SJSA1 (cell line): ENCODE data around the gene AFAP1L1. TPM values are rescaled to one million over a fixed set of nuclear protein-coding genes. Genes with fewer than 3 reads are reported as not detected.
A peak's percentile ranks its signal among the peaks of the same experiment; 100 is the strongest.

ENCODE experiments used
- DNase-seq, 2 experiments: peaks; one replicate each; pipeline ENCODE4 v3.0.0-alpha.2; 2015 to 2020; ENCODE audit warnings: low spot score in 2 of 2, low read depth in 1 of 2
- H3K27ac ChIP-seq: fragments of 250-450 bp; sonication (Bioruptor Pico); 2 replicates; pipeline ENCODE4 v1.5.1; 2020; ENCODE audit warnings: mild to moderate bottlenecking, moderate library complexity
- H3K27me3 ChIP-seq: fragments of 250-450 bp; sonication (Bioruptor Pico); replicated peaks from 2 replicates; pipeline ENCODE4 v1.5.1; 2020; ENCODE audit warnings: mild to moderate bottlenecking, moderate library complexity
- H3K36me3 ChIP-seq: fragments of 250-450 bp; sonication (Bioruptor Pico); 2 replicates; pipeline ENCODE4 v1.5.1; 2020; ENCODE audit warnings: mild to moderate bottlenecking
- H3K4me1 ChIP-seq: fragments of 250-450 bp; sonication (Bioruptor Pico); replicated peaks from 2 replicates; pipeline ENCODE4 v1.6.1; 2021; ENCODE audit warnings: mild to moderate bottlenecking
- H3K4me3 ChIP-seq: fragments of 250-450 bp; sonication (Bioruptor Pico); 2 replicates; pipeline ENCODE4 v1.5.1; 2020; ENCODE audit warnings: mild to moderate bottlenecking
- H3K9me3 ChIP-seq: fragments of 250-450 bp; sonication (Bioruptor Pico); replicated peaks from 2 replicates; pipeline ENCODE4 v1.5.1; 2020; ENCODE audit warnings: mild to moderate bottlenecking
- total RNA-seq: library from RNA; depleted of rRNA; stranded (reverse); fragments of >200 nt; shearing (Covaris generic); gene quantifications from 2 replicates; pipeline ENCODE4 v1.2.3, GENCODE V29; 2014

The AFAP1L1 gene
- total RNA-seq, 1 experiment from 2014 or later = 33.2 TPM

DNA sequence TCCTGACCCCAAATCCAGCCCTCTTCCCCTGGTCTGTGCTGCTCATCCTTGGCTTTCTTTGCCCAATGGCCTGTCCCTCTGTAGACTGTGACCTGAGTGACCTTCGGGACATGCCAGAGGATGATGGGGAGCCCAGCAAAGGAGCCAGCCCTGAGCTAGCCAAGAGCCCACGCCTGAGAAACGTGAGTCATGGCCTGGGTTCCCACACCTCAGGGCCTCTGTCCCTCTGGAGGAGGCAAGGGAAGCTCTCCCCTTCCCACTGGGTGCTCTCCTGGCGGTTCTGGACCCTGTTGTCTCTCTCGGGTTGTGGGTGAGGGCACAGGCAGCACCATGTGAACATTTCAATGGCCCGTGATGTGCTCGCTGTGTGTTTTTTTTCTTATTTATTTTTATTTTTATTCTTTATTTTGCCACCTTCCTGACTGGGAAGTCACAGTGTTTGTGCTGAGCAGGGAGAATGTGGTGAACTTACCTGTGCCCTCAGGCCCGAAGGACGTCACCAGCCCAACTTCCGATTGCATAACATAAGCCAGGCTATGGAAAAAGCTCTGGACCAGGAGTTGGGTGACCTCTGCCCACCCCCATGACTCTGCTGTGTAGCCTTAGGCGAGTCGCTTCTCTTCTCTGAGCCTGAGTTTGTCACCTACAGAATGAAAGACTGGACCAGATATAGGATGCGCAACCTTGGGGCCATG is 29.5 kb downstream of the AFAP1L1 start:
- H3K36me3 ChIP-seq = peaks cover 34% of the 10 kb centered on the region
- no peaks in the 10 kb centered on the region for H3K9me3 ChIP-seq
- H3K27me3 ChIP-seq = no peaks in the 10 kb centered on the region
- DNase-seq = no peak
- no peak overlapping the region for H3K27ac ChIP-seq
- H3K4me3 ChIP-seq = no peak overlapping the region
- no peaks in the 10 kb centered on the region for H3K4me1 ChIP-seq

- no peaks in the 10 kb centered on the region for H3K4me1 ChIP-seq
- no peak overlapping the region for H3K27ac ChIP-seq
- H3K9me3 ChIP-seq = no peaks in the 10 kb centered on the region
- no peak overlapping the region for H3K4me3 ChIP-seq
- no peaks in the 10 kb centered on the region for H3K27me3 ChIP-seq
- H3K36me3 ChIP-seq = peaks cover 40% of the 10 kb centered on the region
- no peak for DNase-seq
Observed at GRCh38 chr5:149301744-149302380, 30.2 kb downstream of the AFAP1L1 start.

- no peak overlapping the region for H3K4me3 ChIP-seq
- no peak for DNase-seq
- peaks cover 47% of the 10 kb centered on the region for H3K36me3 ChIP-seq
- no peaks in the 10 kb centered on the region for H3K4me1 ChIP-seq
- no peaks in the 10 kb centered on the region for H3K27me3 ChIP-seq
- H3K9me3 ChIP-seq = no peaks in the 10 kb centered on the region
- no peak overlapping the region for H3K27ac ChIP-seq
Observed at GRCh38 chr5:149302641-149303040, 31.0 kb downstream of the AFAP1L1 start.

GRCh38 chr5:149303210-149303609 is 31.6 kb downstream of the AFAP1L1 start:
- Histone ChIP-seq H3K4me1 (no peaks in the 10 kb centered on the region), H3K9me3 (no peaks in the 10 kb centered on the region), H3K36me3 (peaks cover 47% of the 10 kb centered on the region), H3K27ac (no peak overlapping the region), H3K4me3 (no peak overlapping the region), H3K27me3 (no peaks in the 10 kb centered on the region)
- no peak for DNase-seq

- Histone ChIP-seq H3K4me3 (no peak overlapping the region), H3K27ac (no peak overlapping the region), H3K27me3 (no peaks in the 10 kb centered on the region), H3K36me3 (peaks cover 44% of the 10 kb centered on the region), H3K9me3 (no peaks in the 10 kb centered on the region), H3K4me1 (no peaks in the 10 kb centered on the region)
- DNase-seq = no peak
Observed at GRCh38 chr5:149304195-149305078, 32.8 kb downstream of the AFAP1L1 start.

GRCh38 chr5:149309354-149309753 is 37.7 kb downstream of the AFAP1L1 start:
- Histone ChIP-seq H3K4me3 (no peak overlapping the region), H3K36me3 (peaks cover 53% of the 10 kb centered on the region), H3K27me3 (no peaks in the 10 kb centered on the region), H3K4me1 (peaks cover 10% of the 10 kb centered on the region), H3K27ac (no peak overlapping the region), H3K9me3 (no peaks in the 10 kb centered on the region)
- DNase-seq = no peak

GRCh38 chr5:149310488-149310887 is 38.8 kb downstream of the AFAP1L1 start:
- Histone ChIP-seq H3K4me1 (peaks cover 10% of the 10 kb centered on the region), H3K4me3 (no peak overlapping the region), H3K36me3 (peaks cover 53% of the 10 kb centered on the region), H3K9me3 (no peaks in the 10 kb centered on the region), H3K27ac (no peak overlapping the region), H3K27me3 (no peaks in the 10 kb centered on the region)
- DNase-seq = no peak

- H3K27me3 ChIP-seq = no peaks in the 10 kb centered on the region
- peaks cover 48% of the 10 kb centered on the region for H3K36me3 ChIP-seq
- peak; percentile 31 to 76 for DNase-seq
- peaks cover 10% of the 10 kb centered on the region for H3K4me1 ChIP-seq
- no peak overlapping the region for H3K27ac ChIP-seq
- no peak overlapping the region for H3K4me3 ChIP-seq
- H3K9me3 ChIP-seq = no peaks in the 10 kb centered on the region
Observed at GRCh38 chr5:149310947-149311658, 39.4 kb downstream of the AFAP1L1 start.

DNA sequence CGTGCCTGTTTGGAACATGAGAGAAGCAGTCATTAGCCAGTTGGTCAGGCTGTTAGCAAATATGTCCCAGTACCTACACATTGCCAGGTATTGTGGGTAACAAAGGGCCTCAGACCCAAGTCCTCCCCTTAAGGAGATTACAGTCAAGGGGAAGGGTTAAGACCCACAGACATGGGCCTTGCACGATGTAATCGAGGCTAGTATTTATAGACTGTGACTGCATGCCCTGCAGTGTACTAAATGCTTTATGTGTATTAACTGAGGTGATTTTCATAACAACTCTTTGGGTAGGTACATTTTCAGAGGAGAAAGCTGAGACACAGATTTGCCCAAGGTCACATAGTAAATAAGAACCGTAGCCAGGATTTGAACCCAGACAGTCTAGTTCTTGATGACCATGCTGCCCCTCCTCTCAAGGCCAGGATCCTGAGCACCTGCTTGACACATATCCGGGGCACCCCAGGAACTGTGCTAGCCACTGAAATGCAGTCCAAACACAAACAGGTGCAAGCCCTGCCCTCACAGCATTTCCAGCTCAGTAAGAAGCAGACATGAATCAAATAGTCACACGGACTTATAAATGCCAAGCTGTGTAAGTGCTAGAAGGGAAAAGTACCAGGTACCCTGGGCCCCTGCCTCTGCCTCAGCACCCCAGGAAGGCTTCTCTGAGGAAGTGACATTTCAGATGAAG is 41.6 kb downstream of the AFAP1L1 start:
- no peak for DNase-seq
- peaks cover 16% of the 10 kb centered on the region for H3K4me1 ChIP-seq
- no peaks in the 10 kb centered on the region for H3K9me3 ChIP-seq
- peaks cover 38% of the 10 kb centered on the region for H3K36me3 ChIP-seq
- no peaks in the 10 kb centered on the region for H3K27me3 ChIP-seq
- H3K4me3 ChIP-seq = no peak overlapping the region
- H3K27ac ChIP-seq = no peak overlapping the region

DNA sequence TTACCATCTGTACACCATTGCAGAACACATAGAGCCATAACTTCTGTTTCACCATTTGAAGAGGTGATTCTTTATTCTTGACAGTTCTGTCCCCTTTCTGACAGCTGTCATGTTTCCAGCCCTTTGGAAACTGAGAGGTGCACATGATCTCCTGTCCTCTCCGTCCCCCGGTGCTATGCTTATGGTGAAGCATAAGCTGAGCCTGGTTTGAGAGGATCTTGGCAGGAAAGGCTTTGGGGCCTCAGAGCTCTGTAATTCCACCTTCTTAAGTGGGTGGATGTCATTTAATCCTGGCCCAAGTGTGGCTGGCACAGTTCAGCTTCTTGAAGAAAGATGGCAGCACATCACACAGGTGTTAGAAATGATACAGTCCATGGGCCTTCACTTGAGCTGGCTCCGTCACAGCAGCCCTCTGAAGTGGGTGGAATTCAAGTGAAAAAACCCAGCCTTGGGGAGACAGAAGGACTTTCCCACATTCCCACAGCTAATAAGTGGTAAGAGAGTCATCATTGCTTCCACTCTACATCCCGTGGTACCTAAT is 43.0 kb downstream of the AFAP1L1 start:
- Histone ChIP-seq H3K4me1 (peaks cover 16% of the 10 kb centered on the region), H3K36me3 (peaks cover 37% of the 10 kb centered on the region), H3K9me3 (no peaks in the 10 kb centered on the region), H3K27ac (no peak overlapping the region), H3K4me3 (no peak overlapping the region), H3K27me3 (no peaks in the 10 kb centered on the region)
- no peak for DNase-seq

- Histone ChIP-seq H3K9me3 (no peaks in the 10 kb centered on the region), H3K27me3 (no peaks in the 10 kb centered on the region), H3K36me3 (peaks cover 36% of the 10 kb centered on the region), H3K27ac (no peak overlapping the region), H3K4me1 (peaks cover 16% of the 10 kb centered on the region), H3K4me3 (no peak overlapping the region)
- no peak for DNase-seq
Observed at GRCh38 chr5:149315753-149316152, 44.1 kb downstream of the AFAP1L1 start.

GRCh38 chr5:149317281-149318048 is 45.8 kb downstream of the AFAP1L1 start:
- Histone ChIP-seq H3K27me3 (no peaks in the 10 kb centered on the region), H3K4me1 (peaks cover 19% of the 10 kb centered on the region), H3K4me3 (no peak overlapping the region), H3K9me3 (no peaks in the 10 kb centered on the region), H3K36me3 (peaks cover 21% of the 10 kb centered on the region), H3K27ac (no peak overlapping the region)
- DNase-seq = peak in 1 of 2 experiments; percentile 60
